Diencephalon (tissue), 1 donor: Measurements from ENCODE around the gene WDR5. TPM values are rescaled to one million over a fixed set of nuclear protein-coding genes. Genes with fewer than 3 reads are reported as not detected.

Experiments used
- small RNA-seq: library from RNA; depleted of rRNA; stranded (forward); fragments of <200 nt; gene quantifications from one replicate; pipeline ENCODE3, GENCODE V24; 2014
- total RNA-seq: library from RNA; depleted of rRNA; stranded (reverse); fragments of >200 nt; gene quantifications from one replicate; pipeline ENCODE4 v1.2.3, GENCODE V29; 2014

The WDR5 gene
- total RNA-seq = 25.6 TPM

GRCh38 chr9:134135343-134136117 is at the start of gene WDR5:
Gene WDR5 (plus strand): TSS chr9:134136082. CDS start chr9:134139878, 3,796 bp downstream.

Small RNA genes within 50 kb of the gene (small RNA-seq; reads per million reads assigned to genes)
- 11.3 reads per million, percentile 94 among the genes with 10 or more reads in this experiment for gene RNU6ATAC

Other genes starting within 250 kb of the WDR5 start
- gene VAV2, start 143.8 kb upstream of the WDR5 start, total RNA-seq = 17.5 TPM
- gene BRD3OS, start 110.6 kb upstream of the WDR5 start, total RNA-seq = 35.3 TPM
- gene BRD3, start 68.1 kb upstream of the WDR5 start, total RNA-seq = 25.6 TPM
- gene RNU6ATAC, start 28.5 kb downstream of the WDR5 start, total RNA-seq = not detected
- gene RXRA, start 190.4 kb downstream of the WDR5 start, total RNA-seq = 8.5 TPM